Iris pigment epithelial cell (primary cell): ENCODE data around the gene HYAL2.
"Not testable (repeated sequence)": the region's sequence is repeated elsewhere in the genome, so short reads cannot be mapped to it uniquely, and the experiment has no call there.

Experiments
- DNase-seq: peaks from one replicate; pipeline ENCODE4 v3.0.0-alpha.2; 2011; ENCODE audit warnings: low read depth

Gene HYAL2

DNA sequence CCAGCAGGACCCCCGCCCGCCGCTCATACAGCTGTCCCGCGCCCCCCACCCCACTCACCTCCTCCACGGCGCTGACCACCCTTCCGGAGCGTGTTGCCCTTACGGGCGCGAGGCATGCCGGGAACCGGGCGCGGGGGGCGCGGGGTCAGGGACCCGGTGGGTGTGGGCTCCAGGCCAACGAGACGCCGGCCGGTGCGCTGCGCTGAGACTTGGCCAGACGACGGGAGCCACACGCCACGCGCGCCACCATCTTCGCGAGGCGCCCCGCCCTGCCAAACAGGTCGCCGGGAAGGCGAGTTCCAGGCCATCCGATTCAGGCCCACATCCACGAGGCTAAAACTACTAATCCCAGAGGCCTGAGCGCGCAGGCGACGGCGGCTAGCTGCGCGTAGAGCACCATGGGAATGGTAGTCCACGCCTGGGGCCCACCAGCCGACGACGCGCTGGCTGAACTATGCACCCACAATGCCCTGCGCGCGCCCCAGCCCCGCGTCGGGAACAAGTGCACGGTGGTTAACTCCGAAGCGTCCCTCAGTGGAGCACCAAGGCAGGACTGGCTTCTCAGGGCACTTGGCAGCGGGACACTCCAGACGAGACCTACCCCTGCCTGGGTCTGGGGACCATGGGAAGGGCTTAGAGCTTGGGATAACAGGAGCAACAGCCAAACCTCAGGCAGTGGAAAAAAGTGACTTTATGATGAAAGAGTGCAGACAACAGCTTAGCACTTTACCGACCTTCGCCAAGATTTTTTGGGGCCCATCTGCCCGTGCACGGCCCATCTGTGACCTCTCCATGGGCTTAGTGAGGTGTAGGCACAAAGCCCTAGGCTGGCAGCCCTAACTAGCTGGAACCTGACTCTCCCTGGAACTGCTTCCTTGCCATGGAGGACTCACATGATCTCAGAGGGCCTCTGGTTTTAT lies 30.1 kb downstream of the HYAL2 start, which contains the start of gene IFRD2:
IFRD2 (minus strand) TSS at position 271 of the 920 bp plus-strand sequence; CDS start at position 116, 155 bp downstream.
- peak; percentile 98 for DNase-seq

- no peak for DNase-seq
These were observed 32.3 kb downstream of the HYAL2 start for GRCh38 chr3:50290161-50290641.

DNA sequence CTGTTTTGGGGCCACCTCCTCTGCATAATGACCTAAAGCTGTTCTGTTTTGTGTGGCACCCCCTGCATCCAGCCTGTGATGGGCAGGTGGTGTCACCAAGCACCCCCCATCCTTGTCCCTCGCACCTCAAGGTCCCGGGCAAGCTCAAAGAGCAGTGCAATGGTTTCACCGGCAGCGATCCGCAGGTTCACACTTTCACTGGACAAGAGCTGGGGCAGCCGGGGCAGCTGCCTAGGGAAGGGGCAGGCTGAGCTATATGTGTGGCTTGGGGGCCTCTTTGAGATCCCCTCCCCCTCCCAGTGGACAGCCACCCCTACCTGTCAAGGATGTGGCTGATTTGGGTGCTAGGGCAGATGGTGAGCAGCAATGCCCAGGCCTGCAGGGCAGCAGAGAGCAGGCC lies 33.4 kb downstream of the HYAL2 start:
- DNase-seq, result no peak

DNA sequence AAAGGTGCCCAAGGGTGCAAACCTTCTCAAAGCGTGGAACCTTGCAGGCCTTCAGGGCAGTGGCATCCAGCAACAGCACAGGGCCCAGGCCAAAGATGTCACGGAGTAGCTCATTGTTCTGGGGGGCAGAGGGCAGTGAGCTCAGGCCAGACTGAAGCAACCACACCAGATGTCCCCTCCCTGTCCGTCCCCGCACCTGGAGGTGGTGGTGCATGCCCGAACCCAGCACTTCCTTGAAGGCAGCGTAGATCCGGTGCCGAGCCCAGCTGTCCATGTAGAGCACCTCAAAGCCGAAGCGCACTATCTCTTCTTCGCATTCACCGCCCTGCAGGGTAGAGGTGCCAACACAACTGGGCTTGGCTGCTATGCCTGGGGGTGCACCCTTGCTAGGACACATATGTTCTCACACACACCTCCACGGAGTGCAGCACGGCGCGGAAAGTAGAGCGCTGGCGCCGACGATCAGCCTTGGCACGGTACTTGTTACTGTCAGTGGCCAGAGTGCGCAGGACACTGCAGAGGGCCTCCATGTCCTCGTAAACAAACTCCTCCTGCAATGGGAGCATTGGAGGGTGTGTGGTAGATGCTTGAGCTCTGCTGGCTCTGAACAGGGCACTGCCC lies 34.0 kb downstream of the HYAL2 start:
- DNase-seq, result no peak

GRCh38 chr3:50287262-50287661 lies 35.3 kb downstream of the HYAL2 start:
- no peak for DNase-seq

DNA sequence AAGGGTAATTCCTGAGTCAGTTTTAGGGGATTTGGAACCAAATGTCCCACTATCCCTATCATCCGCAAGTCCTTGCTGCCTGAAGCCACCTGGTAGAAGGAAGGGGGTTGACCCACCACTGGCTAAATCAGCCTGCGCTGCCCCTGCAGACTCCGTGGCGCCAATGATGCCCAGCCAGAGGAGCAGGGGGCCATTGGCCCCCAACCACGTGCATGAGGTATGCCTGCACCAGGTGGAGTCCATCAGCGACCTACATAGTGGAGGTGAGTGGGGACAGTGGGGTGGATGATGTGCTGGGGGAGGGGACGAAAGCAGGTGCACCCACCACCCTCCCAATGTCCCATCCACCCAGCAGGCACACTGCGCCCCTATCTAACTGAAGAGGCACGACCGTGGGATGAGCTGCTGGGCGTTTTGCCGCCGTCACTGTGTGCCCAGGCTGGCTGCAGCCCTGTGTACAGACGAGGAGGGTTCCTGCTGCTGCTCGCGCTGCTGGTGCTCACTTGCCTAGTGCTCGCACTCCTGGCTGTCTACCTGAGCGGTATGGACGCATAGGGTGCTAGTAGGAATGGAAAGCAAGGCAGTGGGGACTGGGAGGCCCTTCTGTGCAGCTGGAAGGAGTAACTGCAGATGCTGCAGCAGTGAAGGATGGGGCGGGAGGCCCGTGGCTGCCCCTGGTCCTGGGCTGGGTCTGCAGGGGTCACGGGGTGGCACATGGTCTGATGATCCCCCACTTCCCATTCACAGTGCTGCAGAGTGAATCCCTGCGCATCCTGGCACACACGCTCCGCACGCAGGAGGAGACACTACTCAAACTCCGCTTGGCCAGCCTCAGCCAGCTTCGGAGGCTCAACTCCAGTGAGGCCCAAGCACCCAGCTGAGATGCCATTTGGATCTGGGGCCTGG lies 36.0 kb downstream of the HYAL2 start:
- no peak for DNase-seq

GRCh38 chr3:50284121-50284520 lies 38.4 kb downstream of the HYAL2 start:
- DNase-seq, result not testable (repeated sequence)

DNA sequence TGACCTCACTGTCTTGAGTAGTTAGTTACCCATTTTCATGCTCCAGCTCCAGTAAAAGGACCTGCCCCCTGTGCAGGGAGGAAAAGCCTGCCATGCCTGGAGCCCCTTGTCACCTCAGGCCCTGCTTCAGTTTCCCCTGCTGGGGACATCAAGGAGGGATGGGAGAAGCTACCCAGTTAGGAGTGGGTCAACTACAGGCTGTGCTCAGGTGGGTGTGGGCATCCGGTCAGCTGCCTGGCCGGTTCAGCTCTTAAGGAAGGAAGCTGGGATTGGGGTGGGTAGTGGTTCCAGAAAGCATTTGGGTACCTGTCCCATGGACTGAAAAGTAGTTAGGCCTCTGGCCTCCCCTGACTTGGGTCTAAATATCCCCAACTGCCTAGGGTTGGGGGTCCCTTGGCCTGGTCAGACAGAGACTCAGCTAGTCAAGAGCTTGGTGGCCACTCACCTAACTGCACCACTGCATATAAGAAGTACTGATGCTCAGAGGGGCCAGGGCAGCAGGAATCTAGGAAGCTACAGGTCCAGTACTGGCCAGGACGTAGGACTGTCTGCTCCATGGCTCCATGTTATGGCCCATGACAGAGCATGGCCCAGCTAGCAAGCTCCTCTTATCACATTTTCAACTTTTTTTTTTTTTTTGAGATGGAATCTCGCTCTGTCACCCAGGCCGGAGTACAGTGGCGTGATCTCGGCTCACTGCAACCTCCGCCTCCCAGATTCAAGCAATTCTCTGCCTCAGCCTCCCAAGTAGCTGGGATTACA lies 43.1 kb downstream of the HYAL2 start:
- no peak for DNase-seq

DNA sequence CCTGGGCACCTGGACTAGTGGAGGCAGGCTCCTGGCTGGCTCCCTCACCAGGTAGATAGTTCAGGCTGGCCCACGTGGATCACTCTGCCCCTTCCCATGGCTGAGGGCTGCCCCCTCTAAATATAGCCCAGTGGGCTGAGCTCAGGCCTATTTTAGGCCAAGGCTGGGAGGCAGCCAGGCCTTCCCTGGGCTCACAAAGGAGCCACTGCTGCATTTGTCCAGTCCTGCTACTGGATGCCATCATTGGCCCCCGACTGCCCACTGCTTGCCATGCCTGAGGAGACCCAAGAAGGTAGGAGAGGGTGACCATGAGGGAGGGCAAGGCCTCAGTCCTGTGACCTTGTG lies 43.7 kb downstream of the HYAL2 start, which contains the start of gene LSMEM2:
LSMEM2 (plus strand) TSS at position 208 of the 345 bp plus-strand sequence; CDS start at position 235, 27 bp downstream.
- no peak for DNase-seq

GRCh38 chr3:50278123-50278879 lies 44.2 kb downstream of the HYAL2 start:
- DNase-seq, result no peak

- no peak for DNase-seq
These were observed 45.8 kb downstream of the HYAL2 start for GRCh38 chr3:50276762-50277101.

DNA sequence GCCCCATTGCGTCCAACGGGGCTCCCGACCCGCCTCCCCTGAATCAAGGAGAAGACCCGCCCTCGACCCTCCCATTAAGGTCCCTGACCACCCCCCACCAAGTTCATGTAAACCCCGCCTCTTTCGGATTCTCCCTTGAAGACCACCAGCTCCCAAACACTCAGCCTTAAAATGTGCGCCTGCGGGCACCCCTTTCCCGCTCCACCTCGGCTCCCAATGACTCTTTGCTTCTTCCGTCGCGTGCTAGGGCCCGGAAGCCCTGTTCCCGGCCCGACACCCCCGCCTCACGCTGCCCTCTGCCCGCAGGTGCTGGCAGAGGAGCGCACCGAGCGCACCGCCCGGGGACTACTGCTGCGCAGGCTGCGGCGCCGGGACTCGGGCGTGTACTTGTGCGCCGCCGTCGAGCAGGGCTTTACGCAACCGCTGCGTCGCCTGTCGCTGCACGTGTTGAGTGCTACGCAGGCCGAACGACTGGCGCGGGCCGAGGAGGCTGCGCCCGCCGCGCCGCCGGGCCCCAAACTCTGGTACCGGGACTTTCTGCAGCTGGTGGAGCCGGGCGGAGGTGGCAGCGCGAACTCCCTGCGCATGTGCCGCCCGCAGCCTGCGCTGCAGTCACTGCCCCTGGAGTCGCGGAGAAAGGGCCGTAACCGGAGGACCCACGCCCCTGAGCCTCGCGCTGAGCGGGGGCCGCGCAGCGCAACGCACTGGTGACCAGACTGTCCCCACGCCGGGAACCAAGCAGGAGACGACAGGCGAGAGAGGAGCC lies 46.4 kb downstream of the HYAL2 start:
- DNase-seq, result no peak

DNA sequence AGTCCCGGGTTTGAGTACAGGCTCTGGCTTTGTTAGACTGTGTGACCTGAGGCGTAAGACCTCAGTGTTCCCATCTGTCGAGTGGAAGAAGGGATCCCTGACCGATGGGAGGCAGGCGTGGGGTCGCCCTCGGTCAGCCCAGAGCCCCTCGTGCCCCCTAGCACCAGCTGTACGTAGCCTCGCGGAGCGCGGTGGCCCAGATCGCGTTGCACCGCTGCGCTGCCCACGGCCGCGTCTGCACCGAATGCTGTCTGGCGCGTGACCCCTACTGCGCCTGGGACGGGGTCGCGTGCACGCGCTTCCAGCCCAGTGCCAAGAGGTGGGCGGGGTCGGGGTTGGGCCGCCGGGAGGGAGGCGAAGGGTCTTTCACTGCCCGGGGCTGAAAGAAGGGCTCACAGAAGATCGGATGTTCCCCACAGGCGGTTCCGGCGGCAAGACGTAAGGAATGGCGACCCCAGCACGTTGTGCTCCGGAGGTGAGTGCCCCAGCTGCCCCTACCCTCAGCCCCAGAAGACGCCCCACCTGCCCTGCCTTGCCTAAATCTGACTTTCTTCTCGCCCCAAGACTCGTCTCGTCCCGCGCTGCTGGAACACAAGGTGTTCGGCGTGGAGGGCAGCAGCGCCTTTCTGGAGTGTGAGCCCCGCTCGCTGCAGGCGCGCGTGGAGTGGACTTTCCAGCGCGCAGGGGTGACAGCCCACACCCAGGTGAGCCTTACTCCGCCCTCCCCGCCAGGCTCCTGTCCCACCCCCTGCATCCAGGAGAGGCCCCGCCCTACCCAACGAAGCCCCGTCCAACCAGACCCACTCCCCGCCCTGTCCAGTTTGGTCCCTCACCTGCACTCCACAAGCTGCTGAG lies 47.2 kb downstream of the HYAL2 start:
- DNase-seq, result no peak

DNA sequence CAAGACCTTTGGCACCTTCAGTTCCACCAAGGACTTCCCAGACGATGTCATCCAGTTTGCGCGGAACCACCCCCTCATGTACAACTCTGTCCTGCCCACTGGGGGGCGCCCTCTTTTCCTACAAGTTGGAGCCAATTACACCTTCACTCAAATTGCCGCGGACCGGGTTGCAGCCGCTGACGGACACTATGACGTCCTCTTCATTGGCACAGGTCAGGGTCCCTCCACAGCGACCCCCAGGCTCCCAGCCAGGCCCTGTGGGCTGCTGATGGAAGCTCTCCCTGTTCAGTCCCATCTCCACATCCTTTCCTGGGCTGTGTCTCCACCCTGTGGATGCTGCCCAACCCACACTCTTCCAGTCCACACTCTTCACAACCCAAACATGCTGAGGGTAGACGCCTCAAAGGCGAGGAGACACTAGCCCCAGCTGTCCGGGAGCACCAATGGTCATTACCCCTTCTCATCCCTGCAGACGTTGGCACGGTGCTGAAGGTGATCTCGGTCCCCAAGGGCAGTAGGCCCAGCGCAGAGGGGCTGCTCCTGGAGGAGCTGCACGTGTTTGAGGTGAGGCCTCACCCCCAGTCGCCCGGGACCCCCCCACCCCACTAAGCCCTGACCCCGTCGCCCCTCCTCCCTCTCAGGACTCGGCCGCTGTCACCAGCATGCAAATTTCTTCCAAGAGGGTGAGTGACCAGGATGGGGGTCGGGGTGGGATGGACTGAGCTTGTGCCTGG lies 48.0 kb downstream of the HYAL2 start:
- DNase-seq, result peak; percentile 48

- no peak for DNase-seq
These were observed 48.9 kb downstream of the HYAL2 start for GRCh38 chr3:50273689-50274065.

DNA sequence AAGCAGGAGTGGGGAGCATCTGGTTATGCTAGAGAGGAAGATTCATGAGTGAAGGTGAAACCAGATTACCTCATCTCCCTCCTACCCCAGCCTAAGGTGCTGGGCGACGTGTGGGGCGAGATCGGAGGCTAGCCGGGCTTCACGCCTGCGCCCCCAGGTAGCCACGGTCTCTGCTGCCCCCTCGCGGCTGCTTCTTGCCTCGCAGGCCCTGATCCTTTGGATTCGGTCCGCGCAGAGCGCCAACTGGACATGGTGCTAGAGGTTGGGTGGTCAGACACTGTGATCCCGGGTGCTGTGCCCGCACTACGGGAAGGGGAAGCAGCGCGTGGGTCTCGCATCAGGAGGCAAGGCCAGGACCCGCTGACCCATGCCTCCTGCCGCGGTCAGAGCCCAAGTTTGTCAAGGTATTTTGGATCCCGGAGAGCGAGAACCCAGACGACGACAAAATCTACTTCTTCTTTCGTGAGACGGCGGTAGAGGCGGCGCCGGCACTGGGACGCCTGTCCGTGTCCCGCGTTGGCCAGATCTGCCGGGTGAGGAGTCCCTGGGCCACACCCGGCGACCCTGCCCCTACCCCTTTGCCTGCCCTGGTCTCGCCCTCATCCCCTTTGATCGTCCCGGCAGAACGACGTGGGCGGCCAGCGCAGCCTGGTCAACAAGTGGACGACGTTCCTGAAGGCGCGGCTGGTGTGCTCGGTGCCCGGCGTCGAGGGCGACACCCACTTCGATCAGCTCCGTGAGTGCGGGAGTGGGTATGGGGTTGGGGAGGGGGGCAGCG lies 49.4 kb downstream of the HYAL2 start:
- peak; percentile 47 for DNase-seq

- DNase-seq, result not testable (repeated sequence)
These were observed 50.0 kb downstream of the HYAL2 start for GRCh38 chr3:50272538-50272910.
